ENCODE data around the gene OTOL1. TPM values are rescaled to one million over a fixed set of nuclear protein-coding genes. Genes with fewer than 3 reads are reported as not detected.

The OTOL1 gene
- total RNA-seq, result not detected in 2 replicates

- TF ChIP-seq CTCF (IDR thresholded peaks at IDR 0.05; ENCODE audit: extremely low read depth, low read depth, low read length), result no peak
- no peak within 1 kb of the TSS for H3K4me2 ChIP-seq (ENCODE audit: insufficient read depth, low read length)
- H3K4me3 ChIP-seq (ENCODE audit: insufficient read depth, low read length), result no peak within 1 kb of the TSS
- H4K20me1 ChIP-seq (ENCODE audit: insufficient read depth, low read length), result no peaks in the 10 kb centered on the region
- no peaks in the 10 kb centered on the region for H3K4me1 ChIP-seq (ENCODE audit: insufficient read depth, low read length)
- no peak within 1 kb of the TSS for H2AFZ ChIP-seq (ENCODE audit: low read length)
- no peaks in the 10 kb centered on the region for H3K36me3 ChIP-seq (ENCODE audit: insufficient read depth, low read length)
- H3K27me3 ChIP-seq (ENCODE audit: insufficient read depth, low read length), result no peaks in the 10 kb centered on the region
- H3K27ac ChIP-seq (ENCODE audit: low read depth, low read length), result no peak within 1 kb of the TSS
- H3K79me2 ChIP-seq (ENCODE audit: insufficient read depth, low read length), result no peaks in the 10 kb centered on the region
- no peaks in the 10 kb centered on the region for H3K9me3 ChIP-seq (ENCODE audit: low read depth, low read length)
- no peak for DNase-seq (ENCODE audit: insufficient read length, low spot score, missing footprints)
Measured at GRCh38 chr3:161496508-161496907, at the start of gene OTOL1. Gene OTOL1, plus strand, starts transcription at chr3:161496808. Its CDS starts 0 bp downstream, at chr3:161496808.

GRCh38 chr3:161449785-161450184 is 46.8 kb upstream of the OTOL1 start:
- H3K9me3 ChIP-seq (ENCODE audit: low read depth, low read length), result no peaks in the 10 kb centered on the region
- no peaks in the 10 kb centered on the region for H3K4me1 ChIP-seq (ENCODE audit: insufficient read depth, low read length)
- no peak overlapping the region for H3K27ac ChIP-seq (ENCODE audit: low read depth, low read length)
- DNase-seq (ENCODE audit: insufficient read length, low spot score, missing footprints), result no peak
- no peaks in the 10 kb centered on the region for H3K79me2 ChIP-seq (ENCODE audit: insufficient read depth, low read length)
- no peaks in the 10 kb centered on the region for H3K36me3 ChIP-seq (ENCODE audit: insufficient read depth, low read length)
- no peak for TF ChIP-seq CTCF (IDR thresholded peaks at IDR 0.05; ENCODE audit: extremely low read depth, low read depth, low read length)
- no peak overlapping the region for H3K4me2 ChIP-seq (ENCODE audit: insufficient read depth, low read length)
- H3K4me3 ChIP-seq (ENCODE audit: insufficient read depth, low read length), result no peak overlapping the region
- no peak overlapping the region for H2AFZ ChIP-seq (ENCODE audit: low read length)
- no peaks in the 10 kb centered on the region for H3K27me3 ChIP-seq (ENCODE audit: insufficient read depth, low read length)
- no peaks in the 10 kb centered on the region for H4K20me1 ChIP-seq (ENCODE audit: insufficient read depth, low read length)

GRCh38 chr3:161452179-161452578 is 44.4 kb upstream of the OTOL1 start:
- TF ChIP-seq CTCF (IDR thresholded peaks at IDR 0.05; ENCODE audit: extremely low read depth, low read depth, low read length), result no peak
- H4K20me1 ChIP-seq (ENCODE audit: insufficient read depth, low read length), result no peaks in the 10 kb centered on the region
- no peaks in the 10 kb centered on the region for H3K27me3 ChIP-seq (ENCODE audit: insufficient read depth, low read length)
- H3K27ac ChIP-seq (ENCODE audit: low read depth, low read length), result no peak overlapping the region
- H3K9me3 ChIP-seq (ENCODE audit: low read depth, low read length), result no peaks in the 10 kb centered on the region
- H3K36me3 ChIP-seq (ENCODE audit: insufficient read depth, low read length), result no peaks in the 10 kb centered on the region
- DNase-seq (ENCODE audit: insufficient read length, low spot score, missing footprints), result no peak
- H3K4me2 ChIP-seq (ENCODE audit: insufficient read depth, low read length), result no peak overlapping the region
- H3K79me2 ChIP-seq (ENCODE audit: insufficient read depth, low read length), result no peaks in the 10 kb centered on the region
- no peak overlapping the region for H3K4me3 ChIP-seq (ENCODE audit: insufficient read depth, low read length)
- no peaks in the 10 kb centered on the region for H3K4me1 ChIP-seq (ENCODE audit: insufficient read depth, low read length)
- no peak overlapping the region for H2AFZ ChIP-seq (ENCODE audit: low read length)

GRCh38 chr3:161454615-161455014 is 42.0 kb upstream of the OTOL1 start:
- H2AFZ ChIP-seq (ENCODE audit: low read length), result no peak overlapping the region
- H3K4me3 ChIP-seq (ENCODE audit: insufficient read depth, low read length), result no peak overlapping the region
- H3K27me3 ChIP-seq (ENCODE audit: insufficient read depth, low read length), result no peaks in the 10 kb centered on the region
- H3K9me3 ChIP-seq (ENCODE audit: low read depth, low read length), result no peaks in the 10 kb centered on the region
- no peak for TF ChIP-seq CTCF (IDR thresholded peaks at IDR 0.05; ENCODE audit: extremely low read depth, low read depth, low read length)
- no peaks in the 10 kb centered on the region for H3K36me3 ChIP-seq (ENCODE audit: insufficient read depth, low read length)
- H3K4me2 ChIP-seq (ENCODE audit: insufficient read depth, low read length), result no peak overlapping the region
- H4K20me1 ChIP-seq (ENCODE audit: insufficient read depth, low read length), result no peaks in the 10 kb centered on the region
- no peak overlapping the region for H3K27ac ChIP-seq (ENCODE audit: low read depth, low read length)
- no peak for DNase-seq (ENCODE audit: insufficient read length, low spot score, missing footprints)
- no peaks in the 10 kb centered on the region for H3K79me2 ChIP-seq (ENCODE audit: insufficient read depth, low read length)
- no peaks in the 10 kb centered on the region for H3K4me1 ChIP-seq (ENCODE audit: insufficient read depth, low read length)
